ENCODE measurements around the gene KRTAP5-3.

GRCh38 chr11:1598816-1599215 is 9.4 kb downstream of the KRTAP5-3 start:
- TF ChIP-seq CTCF (IDR thresholded peaks at IDR 0.05) (no peak), EZH2 (IDR thresholded peaks at IDR 0.05; ENCODE audit: borderline replicate concordance, insufficient read depth, low read depth, low read length, poor library complexity, severe bottlenecking) (no peak)
